ENCODE data around the gene MTFR1L. TPM values are rescaled to one million over a fixed set of nuclear protein-coding genes. Genes with fewer than 3 reads are reported as not detected.

Gene MTFR1L
- total RNA-seq, 1 experiment from 2014 or later = 39.6 TPM

DNA sequence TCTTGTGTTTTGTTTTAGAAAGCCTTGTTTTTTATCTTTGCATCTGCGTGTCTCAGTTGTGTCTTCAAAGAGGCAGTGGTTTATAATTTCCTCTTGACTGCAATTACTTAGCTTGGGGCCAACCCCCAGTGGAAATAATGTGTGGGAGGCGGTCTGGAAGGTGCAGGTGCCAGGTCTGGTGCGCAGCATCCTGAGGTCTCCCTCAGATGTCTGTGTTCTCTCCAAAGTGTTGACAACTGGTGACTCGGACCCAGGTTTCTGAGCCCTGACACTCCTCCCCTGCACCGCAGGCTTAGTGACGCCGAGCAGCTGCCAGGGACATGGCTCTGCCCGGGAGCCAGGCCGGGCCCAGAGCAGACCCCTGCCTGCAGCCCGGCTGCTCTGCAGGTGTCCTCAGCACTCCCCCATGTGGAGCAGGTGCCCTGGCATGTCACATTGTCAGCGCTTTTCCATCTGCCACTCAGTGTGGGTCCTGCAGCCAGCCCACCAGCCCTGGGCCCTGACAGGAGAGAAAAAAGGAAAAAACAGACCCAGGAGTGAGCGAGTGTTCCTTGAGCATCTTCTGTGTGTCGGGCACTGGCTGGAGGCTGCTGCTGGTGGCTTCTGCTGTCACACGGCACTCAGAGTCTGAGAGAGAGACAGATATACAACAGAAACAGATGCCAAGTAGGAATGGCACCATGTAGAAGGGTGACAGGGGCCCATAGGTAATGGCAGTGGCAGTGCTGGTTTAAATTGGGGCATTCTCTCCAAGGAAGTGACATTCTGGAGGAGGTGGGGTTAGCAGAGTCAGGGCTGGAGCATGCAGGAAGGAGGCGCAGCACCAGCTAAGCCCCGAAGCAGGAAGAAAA is 44.6 kb upstream of the MTFR1L start:
- H3K9me3 ChIP-seq (ENCODE audit: low read length) = no peaks in the 10 kb centered on the region
- H2AFZ ChIP-seq (ENCODE audit: low read length) = no peak overlapping the region
- H3K4me1 ChIP-seq (ENCODE audit: low read length) = no peaks in the 10 kb centered on the region
- H3K9me2 ChIP-seq (replicated peaks; ENCODE audit: insufficient read depth, low read length) = no peaks in the 10 kb centered on the region
- no peaks in the 10 kb centered on the region for H4K20me1 ChIP-seq (ENCODE audit: insufficient read depth, low read depth, low read length)
- no peak overlapping the region for H3K4me2 ChIP-seq (ENCODE audit: low read depth, low read length, poor library complexity, severe bottlenecking)
- no peak overlapping the region for H3K9ac ChIP-seq (ENCODE audit: low read length)
- no peak overlapping the region for H3K27ac ChIP-seq (ENCODE audit: low read length)
- no peaks in the 10 kb centered on the region for H3K36me3 ChIP-seq (ENCODE audit: insufficient read depth, low read length)
- H3K27me3 ChIP-seq (ENCODE audit: low read length) = no peaks in the 10 kb centered on the region
- H3K4me3 ChIP-seq (ENCODE audit: low read length) = no peak overlapping the region
- DNase-seq = no peak
- no peaks in the 10 kb centered on the region for H3K79me2 ChIP-seq (ENCODE audit: low read length)

DNA sequence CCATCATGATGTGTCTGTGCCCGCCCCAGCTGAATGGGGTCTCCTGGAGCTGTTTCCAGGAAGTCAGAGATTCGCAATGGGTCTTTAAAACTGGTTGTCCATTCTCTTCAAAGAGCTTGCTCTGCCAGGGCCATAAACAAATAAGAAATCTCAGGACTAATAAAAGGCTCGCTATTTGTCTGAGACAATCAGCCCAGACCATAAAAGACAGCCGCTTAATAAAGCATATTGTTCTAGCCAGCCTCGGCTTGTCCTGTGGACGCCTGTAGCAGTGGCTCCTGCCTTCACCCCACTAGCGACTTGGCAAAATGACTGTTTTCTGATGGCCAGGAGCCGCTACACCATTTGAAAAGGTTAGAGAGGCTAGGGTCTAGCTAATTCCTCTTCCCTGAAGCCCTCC is 40.4 kb upstream of the MTFR1L start:
- Histone ChIP-seq H2AFZ (ENCODE audit: low read length) (no peak overlapping the region), H3K27me3 (ENCODE audit: low read length) (no peaks in the 10 kb centered on the region), H3K9ac (ENCODE audit: low read length) (no peak overlapping the region), H3K36me3 (ENCODE audit: insufficient read depth, low read length) (no peaks in the 10 kb centered on the region), H3K4me2 (ENCODE audit: low read depth, low read length, poor library complexity, severe bottlenecking) (no peak overlapping the region), H3K9me3 (ENCODE audit: low read length) (no peaks in the 10 kb centered on the region), H3K27ac (ENCODE audit: low read length) (no peak overlapping the region), H3K79me2 (ENCODE audit: low read length) (no peaks in the 10 kb centered on the region), H3K4me1 (ENCODE audit: low read length) (no peaks in the 10 kb centered on the region), H4K20me1 (ENCODE audit: insufficient read depth, low read depth, low read length) (no peaks in the 10 kb centered on the region), H3K9me2 (replicated peaks; ENCODE audit: insufficient read depth, low read length) (no peaks in the 10 kb centered on the region), H3K4me3 (ENCODE audit: low read length) (no peak overlapping the region)
- no peak for DNase-seq

DNA sequence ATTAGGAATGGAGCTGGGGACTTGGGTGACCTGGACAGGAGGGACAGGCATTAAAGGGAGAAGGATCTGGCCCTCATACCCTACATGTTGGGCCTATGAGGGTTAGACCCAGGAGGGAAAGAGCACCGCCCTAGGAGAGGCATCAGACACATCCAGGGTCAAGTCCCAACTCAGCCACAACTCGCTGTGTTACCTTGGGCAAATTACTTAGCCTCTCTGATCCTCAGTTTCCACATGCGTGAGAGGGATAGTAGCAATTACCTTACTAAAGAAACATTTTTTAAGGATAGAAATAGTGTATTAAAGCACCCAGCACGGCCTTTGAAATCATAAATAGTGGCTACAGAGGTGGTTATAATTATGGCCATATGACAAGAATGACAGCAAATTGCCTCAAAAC is 39.9 kb upstream of the MTFR1L start:
- Histone ChIP-seq H3K27ac (ENCODE audit: low read length) (no peak overlapping the region), H3K4me2 (ENCODE audit: low read depth, low read length, poor library complexity, severe bottlenecking) (no peak overlapping the region), H3K36me3 (ENCODE audit: insufficient read depth, low read length) (no peaks in the 10 kb centered on the region), H3K27me3 (ENCODE audit: low read length) (no peaks in the 10 kb centered on the region), H4K20me1 (ENCODE audit: insufficient read depth, low read depth, low read length) (no peaks in the 10 kb centered on the region), H3K9me3 (ENCODE audit: low read length) (no peaks in the 10 kb centered on the region), H3K4me1 (ENCODE audit: low read length) (no peaks in the 10 kb centered on the region), H3K4me3 (ENCODE audit: low read length) (no peak overlapping the region), H3K9me2 (replicated peaks; ENCODE audit: insufficient read depth, low read length) (no peaks in the 10 kb centered on the region), H2AFZ (ENCODE audit: low read length) (no peak overlapping the region), H3K9ac (ENCODE audit: low read length) (no peak overlapping the region), H3K79me2 (ENCODE audit: low read length) (no peaks in the 10 kb centered on the region)
- no peak for DNase-seq

DNA sequence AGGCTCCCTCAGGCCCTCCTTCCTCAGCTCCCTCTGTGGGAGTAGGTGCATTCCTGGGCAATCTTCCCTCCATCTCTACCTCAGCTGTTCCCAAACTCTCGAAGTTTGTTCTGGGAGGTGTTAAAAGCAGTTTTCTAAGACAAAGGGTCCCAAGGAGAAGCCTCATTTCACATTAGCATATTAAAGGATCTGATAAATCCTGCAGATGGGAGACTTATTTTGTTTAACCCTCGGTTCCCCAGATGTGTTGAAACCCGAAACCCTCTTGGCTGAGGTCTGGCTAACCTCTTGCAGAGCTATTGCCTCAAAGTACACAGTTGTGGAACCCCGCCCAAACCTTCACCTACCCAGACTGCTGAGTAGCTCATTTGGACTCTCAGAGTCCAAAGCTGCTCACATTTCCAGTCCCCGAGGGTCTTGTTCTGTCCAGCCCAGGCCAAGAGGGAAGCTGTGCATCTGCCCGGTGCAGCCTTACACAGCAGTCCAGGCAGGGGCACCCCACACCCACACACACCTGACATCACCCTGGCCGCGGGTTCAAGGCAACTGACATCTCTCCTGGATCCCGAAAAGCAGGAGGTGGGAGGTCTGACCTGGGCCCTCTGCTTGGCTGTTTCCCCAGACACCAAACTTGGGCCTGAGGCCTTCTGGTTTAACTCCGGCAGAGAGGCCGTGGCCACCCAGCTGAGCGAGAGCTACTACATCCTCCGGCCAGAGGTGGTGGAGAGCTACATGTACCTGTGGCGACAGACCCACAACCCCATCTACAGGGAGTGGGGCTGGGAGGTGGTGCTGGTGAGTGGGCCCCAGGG is 39.2 kb upstream of the MTFR1L start:
- Histone ChIP-seq H3K79me2 (ENCODE audit: low read length) (no peaks in the 10 kb centered on the region), H4K20me1 (ENCODE audit: insufficient read depth, low read depth, low read length) (no peaks in the 10 kb centered on the region), H3K36me3 (ENCODE audit: insufficient read depth, low read length) (no peaks in the 10 kb centered on the region), H3K27ac (ENCODE audit: low read length) (no peak overlapping the region), H3K9ac (ENCODE audit: low read length) (no peak overlapping the region), H3K9me3 (ENCODE audit: low read length) (no peaks in the 10 kb centered on the region), H2AFZ (ENCODE audit: low read length) (no peak overlapping the region), H3K9me2 (replicated peaks; ENCODE audit: insufficient read depth, low read length) (no peaks in the 10 kb centered on the region), H3K4me1 (ENCODE audit: low read length) (no peaks in the 10 kb centered on the region), H3K27me3 (ENCODE audit: low read length) (no peaks in the 10 kb centered on the region), H3K4me2 (ENCODE audit: low read depth, low read length, poor library complexity, severe bottlenecking) (no peak overlapping the region), H3K4me3 (ENCODE audit: low read length) (no peak overlapping the region)
- no peak for DNase-seq

DNA sequence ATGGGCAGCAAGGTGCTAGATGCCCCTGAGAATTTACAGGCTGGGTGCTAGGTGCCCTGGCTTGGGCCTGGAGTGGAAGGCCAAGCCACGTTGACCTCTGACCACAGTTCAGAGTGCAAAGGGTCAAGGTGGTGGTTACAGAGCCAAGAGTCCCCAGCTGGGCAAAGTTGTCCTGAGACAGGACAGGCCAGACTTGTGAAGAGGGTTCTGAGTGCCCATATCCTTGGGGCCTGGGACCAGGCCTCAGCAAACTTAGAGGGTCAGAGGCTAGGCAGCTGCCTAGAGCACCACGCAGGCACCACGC is 38.7 kb upstream of the MTFR1L start:
- H3K9me3 ChIP-seq (ENCODE audit: low read length) = no peaks in the 10 kb centered on the region
- no peaks in the 10 kb centered on the region for H3K27me3 ChIP-seq (ENCODE audit: low read length)
- H3K36me3 ChIP-seq (ENCODE audit: insufficient read depth, low read length) = no peaks in the 10 kb centered on the region
- H3K4me3 ChIP-seq (ENCODE audit: low read length) = no peak overlapping the region
- H3K9me2 ChIP-seq (replicated peaks; ENCODE audit: insufficient read depth, low read length) = no peaks in the 10 kb centered on the region
- no peak overlapping the region for H2AFZ ChIP-seq (ENCODE audit: low read length)
- no peak overlapping the region for H3K27ac ChIP-seq (ENCODE audit: low read length)
- H4K20me1 ChIP-seq (ENCODE audit: insufficient read depth, low read depth, low read length) = no peaks in the 10 kb centered on the region
- H3K79me2 ChIP-seq (ENCODE audit: low read length) = no peaks in the 10 kb centered on the region
- no peak for DNase-seq
- H3K4me2 ChIP-seq (ENCODE audit: low read depth, low read length, poor library complexity, severe bottlenecking) = no peak overlapping the region
- H3K4me1 ChIP-seq (ENCODE audit: low read length) = no peaks in the 10 kb centered on the region
- H3K9ac ChIP-seq (ENCODE audit: low read length) = no peak overlapping the region

DNA sequence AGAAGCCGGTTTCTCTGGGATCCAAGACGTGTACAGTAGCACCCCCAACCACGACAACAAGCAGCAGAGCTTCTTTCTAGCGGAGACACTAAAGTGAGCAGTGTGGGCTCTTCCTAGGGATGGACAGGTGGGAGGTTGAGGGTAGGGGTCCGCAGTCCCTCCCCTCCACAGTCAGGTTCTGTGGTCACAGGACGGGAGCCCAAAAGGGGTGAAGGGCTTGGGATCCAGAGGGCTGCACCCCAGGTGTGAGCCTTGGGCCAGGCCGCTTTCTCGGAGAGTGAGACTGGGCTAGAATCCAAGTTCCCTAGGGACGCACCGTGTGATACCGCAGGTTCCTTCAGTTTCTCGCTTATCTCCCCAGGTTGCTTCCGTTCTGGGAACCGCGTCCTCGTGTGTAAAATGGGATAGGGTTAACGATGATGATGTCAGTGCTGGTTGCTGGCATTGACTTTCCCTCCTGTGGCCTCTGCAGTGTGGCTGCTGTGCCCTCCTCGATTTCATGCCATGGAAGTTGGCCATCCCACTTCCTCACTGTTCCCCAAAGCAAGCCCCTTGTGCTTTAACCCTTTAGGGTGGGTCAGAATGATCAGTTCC is 37.0 kb upstream of the MTFR1L start:
- Histone ChIP-seq H3K27me3 (ENCODE audit: low read length) (no peaks in the 10 kb centered on the region), H3K9ac (ENCODE audit: low read length) (no peak overlapping the region), H3K4me1 (ENCODE audit: low read length) (no peaks in the 10 kb centered on the region), H3K4me2 (ENCODE audit: low read depth, low read length, poor library complexity, severe bottlenecking) (no peak overlapping the region), H3K9me2 (replicated peaks; ENCODE audit: insufficient read depth, low read length) (no peaks in the 10 kb centered on the region), H2AFZ (ENCODE audit: low read length) (no peak overlapping the region), H3K4me3 (ENCODE audit: low read length) (no peak overlapping the region), H4K20me1 (ENCODE audit: insufficient read depth, low read depth, low read length) (no peaks in the 10 kb centered on the region), H3K36me3 (ENCODE audit: insufficient read depth, low read length) (no peaks in the 10 kb centered on the region), H3K9me3 (ENCODE audit: low read length) (no peaks in the 10 kb centered on the region), H3K79me2 (ENCODE audit: low read length) (no peaks in the 10 kb centered on the region), H3K27ac (ENCODE audit: low read length) (no peak overlapping the region)
- DNase-seq = no peak

DNA sequence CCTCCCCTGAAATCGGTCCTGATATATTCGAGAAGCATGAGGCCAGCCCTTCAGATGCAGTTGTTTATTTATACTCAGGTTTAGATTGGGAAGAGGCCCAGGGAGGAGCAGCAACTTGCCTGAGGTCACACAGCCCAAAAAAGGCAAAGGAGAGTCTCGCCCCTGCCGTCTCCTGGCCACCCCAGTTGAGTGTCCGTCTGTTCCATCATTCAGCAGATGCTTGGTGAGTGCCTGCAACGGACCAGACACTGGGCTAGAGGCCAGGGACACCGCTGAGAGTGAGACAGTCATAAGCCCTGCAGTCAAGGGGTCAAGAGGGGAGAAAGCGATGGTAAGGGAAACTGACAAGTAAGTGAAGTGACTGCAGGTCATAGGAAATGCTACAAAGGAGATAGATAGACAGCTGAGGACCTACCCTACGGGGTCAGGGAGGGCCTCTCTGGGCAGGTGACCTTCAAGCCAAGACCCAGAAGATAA is 35.1 kb upstream of the MTFR1L start:
- Histone ChIP-seq H3K9me3 (ENCODE audit: low read length) (no peaks in the 10 kb centered on the region), H3K9ac (ENCODE audit: low read length) (no peak overlapping the region), H3K9me2 (replicated peaks; ENCODE audit: insufficient read depth, low read length) (no peaks in the 10 kb centered on the region), H3K36me3 (ENCODE audit: insufficient read depth, low read length) (no peaks in the 10 kb centered on the region), H3K4me1 (ENCODE audit: low read length) (no peaks in the 10 kb centered on the region), H3K27me3 (ENCODE audit: low read length) (no peaks in the 10 kb centered on the region), H3K79me2 (ENCODE audit: low read length) (no peaks in the 10 kb centered on the region), H4K20me1 (ENCODE audit: insufficient read depth, low read depth, low read length) (no peaks in the 10 kb centered on the region), H2AFZ (ENCODE audit: low read length) (no peak overlapping the region), H3K4me3 (ENCODE audit: low read length) (no peak overlapping the region), H3K27ac (ENCODE audit: low read length) (no peak overlapping the region), H3K4me2 (ENCODE audit: low read depth, low read length, poor library complexity, severe bottlenecking) (no peak overlapping the region)
- DNase-seq = no peak

DNA sequence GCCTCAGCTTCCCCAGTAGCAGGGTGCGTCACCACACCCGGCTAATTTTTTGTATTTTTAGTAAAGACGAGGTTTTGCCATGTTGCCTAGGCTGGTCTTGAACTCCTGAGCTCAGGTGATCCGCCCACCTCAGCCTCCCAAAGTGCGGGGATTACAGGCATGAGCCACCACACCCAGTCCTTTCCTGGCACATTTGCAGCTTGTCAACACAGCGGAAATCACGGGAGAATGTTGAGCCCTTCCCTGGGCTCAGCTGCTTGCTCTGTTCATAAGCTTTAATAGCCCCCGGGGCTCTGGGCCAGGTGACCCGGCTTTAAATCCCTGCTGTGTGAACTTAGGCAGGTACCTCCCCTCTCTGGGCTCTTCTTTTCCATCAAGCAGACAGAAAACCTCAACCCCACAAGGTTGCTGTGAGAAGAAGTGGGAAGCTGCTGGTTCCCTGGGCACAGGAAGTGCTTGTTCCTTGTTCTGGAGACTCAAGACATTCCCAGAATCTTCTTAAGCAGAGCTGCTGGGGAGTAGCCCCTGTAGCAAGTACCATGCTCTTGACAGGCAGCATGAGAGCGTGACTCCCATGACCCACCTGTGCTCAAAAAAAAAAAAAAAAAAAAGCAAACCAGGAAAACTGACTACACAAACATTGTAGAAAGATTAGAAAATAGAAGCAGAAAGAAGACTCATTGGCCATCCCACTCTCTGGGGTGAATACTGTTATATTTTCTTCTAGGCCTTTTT is 34.3 kb upstream of the MTFR1L start:
- no peaks in the 10 kb centered on the region for H3K36me3 ChIP-seq (ENCODE audit: insufficient read depth, low read length)
- no peaks in the 10 kb centered on the region for H3K79me2 ChIP-seq (ENCODE audit: low read length)
- no peak overlapping the region for H3K4me2 ChIP-seq (ENCODE audit: low read depth, low read length, poor library complexity, severe bottlenecking)
- H3K9me3 ChIP-seq (ENCODE audit: low read length) = no peaks in the 10 kb centered on the region
- H2AFZ ChIP-seq (ENCODE audit: low read length) = no peak overlapping the region
- no peaks in the 10 kb centered on the region for H3K4me1 ChIP-seq (ENCODE audit: low read length)
- H4K20me1 ChIP-seq (ENCODE audit: insufficient read depth, low read depth, low read length) = no peaks in the 10 kb centered on the region
- no peak overlapping the region for H3K27ac ChIP-seq (ENCODE audit: low read length)
- H3K4me3 ChIP-seq (ENCODE audit: low read length) = no peak overlapping the region
- H3K9ac ChIP-seq (ENCODE audit: low read length) = no peak overlapping the region
- no peaks in the 10 kb centered on the region for H3K27me3 ChIP-seq (ENCODE audit: low read length)
- H3K9me2 ChIP-seq (replicated peaks; ENCODE audit: insufficient read depth, low read length) = no peaks in the 10 kb centered on the region
- DNase-seq = no peak
